Dendritic cell treated with granulocyte-macrophage colony-stimulating factor and Interleukin-4, amounts not matched to agents 40 ng/mL and 50 ng/mL, for 4 days (primary cell): ENCODE data around the gene MRPL38.
A peak's percentile ranks its signal among the peaks of the same experiment; 100 is the strongest.
"Not testable (repeated sequence)": the region's sequence is repeated elsewhere in the genome, so short reads cannot be mapped to it uniquely, and the experiment has no call there.

Source experiments
- H3K27ac Mint-ChIP-seq: one replicate; pipeline ENCODE4 v1.8.0; 2022; ENCODE audit warnings: mild to moderate bottlenecking, mixed read lengths
- H3K27me3 Mint-ChIP-seq: one replicate; pipeline ENCODE4 v1.8.0; 2022; ENCODE audit warnings: mild to moderate bottlenecking, mixed read lengths
- H3K36me3 Mint-ChIP-seq: one replicate; pipeline ENCODE4 v1.8.0; 2022; ENCODE audit warnings: low read depth, mixed read lengths
- H3K4me1 Mint-ChIP-seq: one replicate; pipeline ENCODE4 v1.8.0; 2022; ENCODE audit warnings: low read depth, mixed read lengths
- H3K4me3 Mint-ChIP-seq: one replicate; pipeline ENCODE4 v1.8.0; 2022; ENCODE audit warnings: mild to moderate bottlenecking, moderate library complexity, mixed read lengths
- H3K9me3 Mint-ChIP-seq: one replicate; pipeline ENCODE4 v1.8.0; 2022; ENCODE audit warnings: mixed read lengths
- intact Hi-C: fragments of 100-400 bp; cut with micrococcal nuclease; formaldehyde crosslinking; loops from one replicate; pipeline ENCODE4 v1.15.0; 2022

The MRPL38 gene

GRCh38 chr17:75853433-75853832 is 51.3 kb downstream of the MRPL38 start:
- intact Hi-C loops: no loop called here
- Mint-ChIP-seq H3K27ac (no peak overlapping the region), H3K36me3 (peaks cover 60% of the 10 kb centered on the region), H3K4me1 (peaks cover 47% of the 10 kb centered on the region), H3K9me3 (no peaks in the 10 kb centered on the region), H3K27me3 (no peaks in the 10 kb centered on the region), H3K4me3 (no peak overlapping the region)

- H3K4me3 Mint-ChIP-seq, H3K27me3 Mint-ChIP-seq, H3K27ac Mint-ChIP-seq, H3K9me3 Mint-ChIP-seq, intact Hi-C loops: not testable (repeated sequence)
- peaks cover 55% of the 10 kb centered on the region for H3K4me1 Mint-ChIP-seq
- H3K36me3 Mint-ChIP-seq: peaks cover 78% of the 10 kb centered on the region
Measured at GRCh38 chr17:75851693-75851991, 53.0 kb downstream of the MRPL38 start.

- no peak overlapping the region for H3K27ac Mint-ChIP-seq
- H3K4me1 Mint-ChIP-seq: peaks cover 55% of the 10 kb centered on the region
- H3K36me3 Mint-ChIP-seq: peaks cover 83% of the 10 kb centered on the region
- H3K4me3 Mint-ChIP-seq: no peak overlapping the region
- intact Hi-C loops: no loop called here
- H3K9me3 Mint-ChIP-seq: no peaks in the 10 kb centered on the region
- H3K27me3 Mint-ChIP-seq: no peaks in the 10 kb centered on the region
Measured at GRCh38 chr17:75850928-75851692, 53.6 kb downstream of the MRPL38 start.

GRCh38 chr17:75849724-75850123 is 55.0 kb downstream of the MRPL38 start:
- H3K4me3 Mint-ChIP-seq: no peak overlapping the region
- peaks cover 68% of the 10 kb centered on the region for H3K4me1 Mint-ChIP-seq
- peak overlapping the region; percentile 90 for H3K27ac Mint-ChIP-seq
- H3K27me3 Mint-ChIP-seq: no peaks in the 10 kb centered on the region
- no peaks in the 10 kb centered on the region for H3K9me3 Mint-ChIP-seq
- intact Hi-C loops: no loop called here
- H3K36me3 Mint-ChIP-seq: peaks cover 93% of the 10 kb centered on the region

GRCh38 chr17:75849279-75849646 is 55.4 kb downstream of the MRPL38 start:
- Mint-ChIP-seq H3K27ac (peak overlapping the region; percentile 90), H3K4me3 (no peak overlapping the region), H3K36me3 (peaks cover 92% of the 10 kb centered on the region), H3K4me1 (peaks cover 67% of the 10 kb centered on the region), H3K27me3 (no peaks in the 10 kb centered on the region), H3K9me3 (no peaks in the 10 kb centered on the region)
- intact Hi-C loops: no loop called here
